Hair follicle dermal papilla cell (primary cell): Measurements from ENCODE around the gene TKFC. TPM values are rescaled to one million over a fixed set of nuclear protein-coding genes. Genes with fewer than 3 reads are reported as not detected.

Experiments
- total RNA-seq: library from RNA; depleted of rRNA; stranded (reverse); fragments of >200 nt; gene quantifications from 2 replicates; pipeline ENCODE4 v1.2.3, GENCODE V29; 2012

TKFC gene
- 29.0 and 31.5 TPM in 2 replicates for total RNA-seq

DNA sequence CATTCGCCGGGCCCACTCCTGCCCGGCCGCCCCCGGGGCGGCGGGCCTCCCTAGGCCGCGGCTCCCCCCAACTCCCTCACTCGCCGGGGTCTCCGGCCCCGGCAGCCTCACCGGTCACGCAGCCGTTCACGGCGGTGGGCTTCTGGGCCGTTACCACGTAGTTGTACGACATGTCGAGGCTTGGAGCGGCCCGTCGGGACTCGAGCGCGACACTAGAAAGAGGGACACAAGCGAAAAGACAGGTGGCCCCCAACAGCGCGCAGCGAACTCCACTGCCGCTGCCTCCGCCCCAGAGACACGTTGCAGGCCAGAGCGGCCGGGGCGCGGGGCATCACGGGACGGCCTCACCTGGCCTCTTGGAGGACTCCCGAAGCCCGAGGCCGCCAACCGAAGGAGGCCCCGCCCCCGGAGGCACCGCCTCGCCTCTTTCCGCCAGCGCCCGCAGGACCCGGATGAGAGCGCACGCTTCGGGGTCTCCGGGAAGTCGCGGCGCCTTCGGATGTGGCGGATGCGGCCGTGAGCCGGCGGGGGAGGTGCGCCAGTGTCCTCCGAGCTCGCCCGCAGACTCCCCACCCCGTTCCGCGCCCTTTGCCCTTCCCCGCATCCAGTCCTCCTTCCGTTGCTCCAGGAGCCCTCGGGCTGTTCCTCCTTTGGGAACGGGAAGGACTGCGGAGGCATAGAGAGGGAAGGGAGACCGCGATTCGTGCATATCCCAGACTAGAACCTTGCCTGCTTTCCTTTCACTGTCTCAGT, at the start of gene TKFC, which contains the start of gene DDB1:
TKFC (plus strand) TSS at position 432 of the 753 bp plus-strand sequence. CDS start 1,501 bp downstream, outside the sequence.
DDB1 (minus strand) TSS at position 309 of the 753 bp plus-strand sequence; CDS start at position 172, 137 bp downstream.

DNA sequence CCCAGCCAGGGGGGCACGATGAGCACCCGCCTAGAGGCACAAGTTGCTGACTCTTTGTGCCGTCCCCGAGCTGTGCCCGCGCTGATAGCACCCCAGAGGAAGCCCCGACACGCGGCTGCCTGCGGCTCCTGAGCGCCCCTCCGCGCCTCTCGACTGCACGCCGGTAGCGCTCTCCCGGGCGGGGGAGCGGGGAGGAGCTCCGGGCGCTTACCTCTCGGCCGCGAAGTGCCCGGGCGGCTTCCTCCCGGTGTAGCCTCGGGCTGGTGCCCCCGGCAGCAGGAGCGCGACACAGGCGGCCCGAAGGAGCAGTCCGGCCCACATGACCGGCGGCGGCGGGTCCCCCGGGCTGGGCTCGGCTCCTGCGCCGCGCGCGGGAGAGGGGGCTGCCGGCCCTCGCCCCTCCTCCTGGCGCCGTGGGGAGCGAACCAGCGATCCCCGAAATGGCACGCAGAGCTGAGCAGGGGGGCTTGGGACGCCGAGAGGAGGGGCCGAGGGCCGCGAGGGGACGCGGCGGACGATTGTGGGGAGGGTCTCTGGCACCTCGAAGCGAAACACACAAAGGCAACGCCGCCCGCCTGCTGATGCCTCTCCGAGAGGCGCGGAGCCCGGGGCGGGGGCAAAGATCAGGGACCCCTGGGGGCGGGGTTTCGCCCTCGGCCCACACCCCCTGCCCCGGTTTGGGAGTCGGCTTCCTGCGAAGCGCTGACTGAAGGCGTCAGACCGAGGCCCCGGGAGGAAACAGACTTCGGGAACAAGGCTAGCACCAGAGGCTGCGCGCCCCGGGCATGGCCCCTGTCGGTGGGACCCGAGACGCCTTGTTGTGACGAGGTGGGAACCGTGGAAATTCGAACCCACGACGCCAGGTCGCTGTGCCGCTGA, 38.1 kb upstream of the TKFC start, which contains the start of gene VWCE:
VWCE (minus strand) TSS at position 600 of the 879 bp plus-strand sequence; CDS start at position 321, 279 bp downstream.

GRCh38 chr11:61361741-61362541, 28.9 kb downstream of the TKFC start, which contains the start of the genes CYB561A3 and TMEM138:
CYB561A3 (minus strand) TSS chr11:61361882; CDS start chr11:61356713, 5,169 bp downstream.
TMEM138 (plus strand) TSS chr11:61362374; CDS start chr11:61364391, 2,017 bp downstream.

Other genes starting within 250 kb of the TKFC start
- not detected in 2 replicates for gene CD5, start 230.7 kb upstream of the TKFC start, total RNA-seq
- 21.0 and 22.2 TPM in 2 replicates for gene VPS37C, start 171.8 kb upstream of the TKFC start, total RNA-seq
- 0.65 and 2.9 TPM in 2 replicates for gene PGA3, start 129.7 kb upstream of the TKFC start, total RNA-seq
- gene PGA4, start 110.9 kb upstream of the TKFC start, total RNA-seq, result 0.16 and 0.61 TPM in 2 replicates
- gene PGA5, start 92.1 kb upstream of the TKFC start, total RNA-seq, result 0.16 and 0.61 TPM in 2 replicates
- 2.8 and 3.4 TPM in 2 replicates for gene VWCE, start 37.9 kb upstream of the TKFC start, total RNA-seq
- 266 and 285 TPM in 2 replicates for gene DDB1, start 123 bp upstream of the TKFC start, total RNA-seq
- 51.1 and 55.0 TPM in 2 replicates for gene CYB561A3, start 28.7 kb downstream of the TKFC start, total RNA-seq
- gene TMEM138, start 29.1 kb downstream of the TKFC start, total RNA-seq, result 29.3 and 33.8 TPM in 2 replicates
- gene TMEM216, start 59.4 kb downstream of the TKFC start, total RNA-seq, result 8.8 and 10.3 TPM in 2 replicates
- 33.9 and 38.1 TPM in 2 replicates for gene CPSF7, start 96.7 kb downstream of the TKFC start, total RNA-seq
- 39.0 and 63.3 TPM in 2 replicates for gene SDHAF2, start 96.9 kb downstream of the TKFC start, total RNA-seq
- gene LRRC10B, start 175.5 kb downstream of the TKFC start, total RNA-seq, result not detected in 2 replicates
- gene SYT7, start 247.8 kb downstream of the TKFC start, total RNA-seq, result 0.61 and 0.65 TPM in 2 replicates